Smooth muscle cell of the brain vasculature (primary cell): ENCODE data around the gene CDCP2.
"Not testable (repeated sequence)": the region's sequence is repeated elsewhere in the genome, so short reads cannot be mapped to it uniquely, and the experiment has no call there.

ENCODE experiments used
- DNase-seq: peaks from one replicate; pipeline ENCODE4 v3.0.0-alpha.2; 2012; ENCODE audit warnings: low read depth, low spot score

Gene CDCP2

GRCh38 chr1:54117815-54118563 is 34.8 kb downstream of the CDCP2 start:
- no peak for DNase-seq

GRCh38 chr1:54115520-54115919 is 37.3 kb downstream of the CDCP2 start:
- no peak for DNase-seq

GRCh38 chr1:54114955-54115354 is 37.8 kb downstream of the CDCP2 start:
- DNase-seq: no peak

GRCh38 chr1:54114001-54114400 is 38.8 kb downstream of the CDCP2 start:
- DNase-seq: no peak

- no peak for DNase-seq
These were observed 40.0 kb downstream of the CDCP2 start for GRCh38 chr1:54112705-54113368.

- no peak for DNase-seq
These were observed 40.8 kb downstream of the CDCP2 start for GRCh38 chr1:54112027-54112426.

GRCh38 chr1:54111624-54112023 is 41.2 kb downstream of the CDCP2 start:
- no peak for DNase-seq

GRCh38 chr1:54110996-54111395 is 41.8 kb downstream of the CDCP2 start:
- no peak for DNase-seq

- DNase-seq: no peak
These were observed 43.4 kb downstream of the CDCP2 start for GRCh38 chr1:54109129-54110090.

- DNase-seq: no peak
These were observed 44.6 kb downstream of the CDCP2 start for GRCh38 chr1:54108156-54108555.

GRCh38 chr1:54107131-54107530 is 45.7 kb downstream of the CDCP2 start:
- no peak for DNase-seq

- DNase-seq: no peak
These were observed 47.0 kb downstream of the CDCP2 start for GRCh38 chr1:54105736-54106269.

- DNase-seq: no peak
These were observed 47.7 kb downstream of the CDCP2 start for GRCh38 chr1:54105080-54105479.

GRCh38 chr1:54104613-54105012 is 48.2 kb downstream of the CDCP2 start:
- not testable (repeated sequence) for DNase-seq

GRCh38 chr1:54103414-54103813 is 49.4 kb downstream of the CDCP2 start:
- DNase-seq: no peak

- DNase-seq: no peak
These were observed 52.3 kb downstream of the CDCP2 start for GRCh38 chr1:54100500-54100899.

GRCh38 chr1:54099061-54099610 is 53.7 kb downstream of the CDCP2 start:
- DNase-seq: no peak

- no peak for DNase-seq
These were observed 55.9 kb downstream of the CDCP2 start for GRCh38 chr1:54096877-54097240.

GRCh38 chr1:54096227-54096876 is 56.4 kb downstream of the CDCP2 start:
- DNase-seq: no peak

- DNase-seq: no peak
These were observed 57.1 kb downstream of the CDCP2 start for GRCh38 chr1:54095546-54096226.

GRCh38 chr1:54094730-54095105 is 58.1 kb downstream of the CDCP2 start:
- DNase-seq: not testable (repeated sequence)
